ENCODE data around the gene CDX1. TPM values are rescaled to one million over a fixed set of nuclear protein-coding genes. Genes with fewer than 3 reads are reported as not detected.

The CDX1 gene
- total RNA-seq, 2 experiments from 2014 or later = not detected

DNA sequence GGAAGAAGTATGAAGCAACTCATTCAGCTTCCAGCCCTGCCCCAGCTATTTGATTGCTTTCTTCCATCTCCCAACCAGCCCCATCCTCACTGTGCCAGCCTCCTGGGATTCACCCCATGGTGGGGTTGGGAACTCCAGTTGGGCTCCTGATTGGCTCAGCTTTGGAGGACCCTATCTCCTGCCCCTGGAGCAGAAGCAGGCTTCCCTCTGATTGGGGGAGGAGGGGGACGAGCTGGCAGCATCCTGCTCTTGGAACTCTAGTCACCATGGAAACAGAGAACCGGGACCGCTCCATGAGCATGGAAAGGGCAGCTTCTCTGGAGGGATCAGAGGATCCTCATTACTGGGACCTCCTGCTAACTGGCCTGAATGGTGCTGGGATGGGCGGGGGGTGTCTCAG lies 25.9 kb downstream of the CDX1 start:
- H3K27me3 Mint-ChIP-seq = peaks cover 21% of the 10 kb centered on the region
- ChIA-PET POLR2A (interaction anchor here (1.4 kb wide), 1 partner anchor 23 kb away, joined by 3 read pairs; no protein-coding TSS in a partner anchor), CTCF (interaction anchor here (1.3 to 1.5 kb wide), 2 partner anchors 17 to 26 kb away, joined by 3 read pairs; no protein-coding TSS in a partner anchor)
- H3K9me3 Mint-ChIP-seq = no peaks in the 10 kb centered on the region
- no peak for DNase-seq
- peaks cover 2% of the 10 kb centered on the region for H3K4me1 Mint-ChIP-seq (ENCODE audit: low read depth)
- no peak overlapping the region for H3K27ac Mint-ChIP-seq
- H3K4me3 Mint-ChIP-seq = no peak overlapping the region
- ATAC-seq = no peak
- no peaks in the 10 kb centered on the region for H3K36me3 Mint-ChIP-seq (ENCODE audit: low read depth)
- intact Hi-C loops (cut with micrococcal nuclease) = no loop called here
- TF ChIP-seq, protein P1, sequence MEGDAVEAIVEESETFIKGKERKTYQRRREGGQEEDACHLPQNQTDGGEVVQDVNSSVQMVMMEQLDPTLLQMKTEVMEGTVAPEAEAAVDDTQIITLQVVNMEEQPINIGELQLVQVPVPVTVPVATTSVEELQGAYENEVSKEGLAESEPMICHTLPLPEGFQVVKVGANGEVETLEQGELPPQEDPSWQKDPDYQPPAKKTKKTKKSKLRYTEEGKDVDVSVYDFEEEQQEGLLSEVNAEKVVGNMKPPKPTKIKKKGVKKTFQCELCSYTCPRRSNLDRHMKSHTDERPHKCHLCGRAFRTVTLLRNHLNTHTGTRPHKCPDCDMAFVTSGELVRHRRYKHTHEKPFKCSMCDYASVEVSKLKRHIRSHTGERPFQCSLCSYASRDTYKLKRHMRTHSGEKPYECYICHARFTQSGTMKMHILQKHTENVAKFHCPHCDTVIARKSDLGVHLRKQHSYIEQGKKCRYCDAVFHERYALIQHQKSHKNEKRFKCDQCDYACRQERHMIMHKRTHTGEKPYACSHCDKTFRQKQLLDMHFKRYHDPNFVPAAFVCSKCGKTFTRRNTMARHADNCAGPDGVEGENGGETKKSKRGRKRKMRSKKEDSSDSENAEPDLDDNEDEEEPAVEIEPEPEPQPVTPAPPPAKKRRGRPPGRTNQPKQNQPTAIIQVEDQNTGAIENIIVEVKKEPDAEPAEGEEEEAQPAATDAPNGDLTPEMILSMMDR (IDR thresholded peaks at IDR 0.05) = no peak

DNA sequence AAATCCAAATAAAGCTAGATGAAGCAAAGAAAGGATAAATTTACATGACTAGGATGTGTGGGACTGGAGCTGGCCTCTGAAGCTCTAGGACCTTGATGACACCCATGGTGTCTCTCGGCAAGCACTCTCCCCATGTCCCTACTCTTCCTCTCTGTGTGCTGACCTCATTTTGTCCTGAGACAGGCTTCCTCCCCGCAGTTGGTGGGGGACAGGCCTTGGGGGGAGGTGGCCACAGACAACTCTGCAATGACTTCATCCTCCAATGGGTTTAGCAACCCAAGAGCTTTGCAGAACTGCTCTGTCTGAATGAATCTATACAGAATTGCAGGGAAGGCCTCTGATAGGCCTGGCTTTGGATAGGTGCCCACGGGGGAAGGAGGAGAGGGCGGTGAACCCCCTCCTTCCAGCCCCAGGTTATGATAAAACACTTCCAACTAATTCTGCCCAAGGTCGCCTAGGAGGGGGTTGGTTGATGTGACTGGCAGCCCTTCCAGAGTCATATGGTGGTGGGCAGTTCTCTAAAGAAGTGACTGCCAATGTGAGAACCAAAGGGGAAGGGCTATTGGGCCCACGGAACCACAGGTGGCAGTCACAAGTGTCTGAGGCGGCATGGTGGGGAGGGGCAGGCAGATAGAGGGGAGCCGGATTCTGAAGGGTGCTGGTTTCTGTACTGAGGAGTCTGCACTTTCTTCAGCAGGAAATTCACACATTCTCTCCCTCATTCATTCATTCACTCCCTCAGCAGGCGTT lies 29.3 kb downstream of the CDX1 start:
- peaks cover 10% of the 10 kb centered on the region for H3K27me3 Mint-ChIP-seq
- CTCF ChIA-PET = interaction anchor here (1.5 kb wide), 1 partner anchor 10 kb away, joined by 4 read pairs; no protein-coding TSS in a partner anchor
- H3K27ac Mint-ChIP-seq = no peak overlapping the region
- no peak overlapping the region for H3K4me3 Mint-ChIP-seq
- POLR2A ChIA-PET = no interaction called here
- TF ChIP-seq, protein P1 (IDR thresholded peaks at IDR 0.05) = no peak
- H3K4me1 Mint-ChIP-seq (ENCODE audit: low read depth) = no peaks in the 10 kb centered on the region
- no peaks in the 10 kb centered on the region for H3K9me3 Mint-ChIP-seq
- H3K36me3 Mint-ChIP-seq (ENCODE audit: low read depth) = no peaks in the 10 kb centered on the region
- DNase-seq = no peak
- intact Hi-C loops (cut with micrococcal nuclease) = no loop called here
- no peak for ATAC-seq

DNA sequence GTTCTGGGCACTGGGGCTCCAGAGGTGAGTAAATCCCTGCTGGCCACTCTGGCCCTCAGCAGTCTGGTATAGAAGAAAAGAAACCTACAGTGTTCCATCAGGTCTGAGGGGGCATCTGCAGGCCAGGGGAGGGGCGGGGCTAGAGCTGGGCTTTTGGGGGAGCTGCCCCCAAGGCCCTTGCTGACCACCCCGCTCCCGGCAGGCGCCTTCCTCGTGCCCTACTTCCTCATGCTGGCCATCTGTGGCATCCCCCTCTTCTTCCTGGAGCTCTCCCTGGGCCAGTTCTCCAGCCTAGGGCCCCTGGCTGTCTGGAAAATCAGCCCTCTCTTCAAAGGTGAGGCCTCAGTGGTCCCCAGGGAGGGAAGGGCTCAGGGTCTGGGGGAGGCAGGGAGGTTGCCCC lies 29.9 kb downstream of the CDX1 start:
- ChIA-PET CTCF (interaction anchor here (1.5 kb wide), 1 partner anchor 10 kb away, joined by 4 read pairs; no protein-coding TSS in a partner anchor), POLR2A (no interaction called here)
- no peak overlapping the region for H3K4me3 Mint-ChIP-seq
- TF ChIP-seq, protein P1 (IDR thresholded peaks at IDR 0.05) = no peak
- H3K27me3 Mint-ChIP-seq = peaks cover 8% of the 10 kb centered on the region
- intact Hi-C loops (cut with micrococcal nuclease) = no loop called here
- DNase-seq (no peak), ATAC-seq (no peak)
- H3K9me3 Mint-ChIP-seq = no peaks in the 10 kb centered on the region
- no peaks in the 10 kb centered on the region for H3K36me3 Mint-ChIP-seq (ENCODE audit: low read depth)
- no peak overlapping the region for H3K27ac Mint-ChIP-seq
- H3K4me1 Mint-ChIP-seq (ENCODE audit: low read depth) = no peaks in the 10 kb centered on the region

DNA sequence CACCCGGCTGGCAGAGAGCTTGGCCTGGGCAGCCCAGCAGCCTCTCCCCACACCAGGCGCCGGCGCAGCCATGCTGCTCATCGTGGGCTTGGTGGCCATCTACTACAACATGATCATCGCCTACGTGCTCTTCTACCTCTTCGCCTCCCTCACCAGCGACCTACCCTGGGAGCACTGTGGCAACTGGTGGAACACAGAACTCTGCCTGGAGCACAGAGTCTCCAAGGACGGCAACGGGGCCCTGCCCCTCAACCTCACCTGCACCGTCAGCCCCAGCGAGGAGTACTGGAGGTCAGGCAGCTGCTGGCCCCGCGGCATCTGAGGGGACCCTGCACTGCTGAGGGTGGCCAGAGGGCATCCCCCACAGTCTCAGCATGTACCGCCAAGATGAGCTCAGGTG lies 30.4 kb downstream of the CDX1 start:
- TF ChIP-seq, protein P1 (IDR thresholded peaks at IDR 0.05) = no peak
- intact Hi-C loops (cut with micrococcal nuclease) = no loop called here
- no peaks in the 10 kb centered on the region for H3K9me3 Mint-ChIP-seq
- ATAC-seq = no peak
- CTCF ChIA-PET = interaction anchor here (1.5 kb wide), 1 partner anchor 9 kb away, joined by 4 read pairs; no protein-coding TSS in a partner anchor
- no peak for DNase-seq
- H3K27ac Mint-ChIP-seq = no peak overlapping the region
- H3K4me1 Mint-ChIP-seq (ENCODE audit: low read depth) = no peaks in the 10 kb centered on the region
- no peaks in the 10 kb centered on the region for H3K36me3 Mint-ChIP-seq (ENCODE audit: low read depth)
- POLR2A ChIA-PET = no interaction called here
- no peak overlapping the region for H3K4me3 Mint-ChIP-seq
- peaks cover 8% of the 10 kb centered on the region for H3K27me3 Mint-ChIP-seq

DNA sequence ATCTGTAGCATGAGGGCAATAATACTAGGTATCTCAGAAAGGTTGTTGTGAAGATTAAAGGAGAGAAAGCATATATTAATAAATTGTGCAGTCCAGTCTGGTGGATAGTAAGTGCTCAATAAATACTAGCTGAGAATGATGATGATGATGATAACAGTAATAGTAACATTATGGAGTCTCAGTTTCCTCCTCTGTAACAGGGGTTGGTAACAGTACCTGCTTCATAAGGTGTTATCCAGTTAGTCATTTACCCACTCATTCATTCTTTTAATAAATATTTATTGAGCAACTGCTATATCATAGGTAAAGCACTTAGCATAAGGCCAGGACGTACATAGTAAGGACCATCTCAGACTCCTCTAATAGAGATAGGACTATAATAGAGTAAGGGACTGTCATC lies 30.9 kb downstream of the CDX1 start:
- no peaks in the 10 kb centered on the region for H3K9me3 Mint-ChIP-seq
- CTCF ChIA-PET = interaction anchor here (1.5 kb wide), 1 partner anchor 9 kb away, joined by 4 read pairs; no protein-coding TSS in a partner anchor
- POLR2A ChIA-PET = no interaction called here
- intact Hi-C loops (cut with micrococcal nuclease) = no loop called here
- no peak overlapping the region for H3K27ac Mint-ChIP-seq
- DNase-seq = no peak
- H3K4me3 Mint-ChIP-seq = no peak overlapping the region
- TF ChIP-seq, protein P1 (IDR thresholded peaks at IDR 0.05) = no peak
- no peaks in the 10 kb centered on the region for H3K4me1 Mint-ChIP-seq (ENCODE audit: low read depth)
- H3K27me3 Mint-ChIP-seq = peaks cover 8% of the 10 kb centered on the region
- no peaks in the 10 kb centered on the region for H3K36me3 Mint-ChIP-seq (ENCODE audit: low read depth)
- no peak for ATAC-seq
